Measurements from ENCODE around the gene SEMA5A. TPM values are rescaled to one million over a fixed set of nuclear protein-coding genes. Genes with fewer than 3 reads are reported as not detected.

SEMA5A gene
- total and polyA plus RNA-seq, 2 of the 8 experiments (the other 6 are each of a cell fraction or from before 2014, with no cell fraction given), result 5.3 to 8.9 TPM

- CTCF ChIA-PET (ENCODE audit: partially characterized antibody), result interaction anchor here (1.2 kb wide), 2 partner anchors 45 to 193 kb away, joined by 3 read pairs; no protein-coding TSS in a partner anchor
- TF ChIP-seq POLR2AphosphoS5 (IDR thresholded peaks at IDR 0.05; ENCODE audit: low read depth, low read length) (no peak), SP4 (IDR thresholded peaks at IDR 0.05; ENCODE audit: low read length) (no peak), POLR2A (IDR thresholded peaks at IDR 0.05; ENCODE audit: control extremely low read depth in 1 of 2, low read depth in 2 of 2, low read length in 2 of 2) (no peak), KDM4A (IDR thresholded peaks at IDR 0.05; ENCODE audit: low read depth, low read length, severe bottlenecking) (no peak), SRF (IDR thresholded peaks at IDR 0.05; ENCODE audit: low read depth, low read length) (no peak), CBX5 (IDR thresholded peaks at IDR 0.05; ENCODE audit: low read depth, low read length) (no peak), ZNF274 (IDR thresholded peaks at IDR 0.05; ENCODE audit: borderline replicate concordance, extremely low read depth, low read length) (no peak), RBBP5 (IDR thresholded peaks at IDR 0.05; ENCODE audit: borderline replicate concordance, low read depth, low read length) (no peak), CTBP2 (IDR thresholded peaks at IDR 0.05; ENCODE audit: borderline replicate concordance, insufficient read depth, insufficient read length, low read length) (no peak)
Observed at GRCh38 chr5:9320652-9321051, 225.2 kb downstream of the SEMA5A start.

More at GRCh38 chr5:9320652-9321051, 225.2 kb downstream of the SEMA5A start:
- no peak overlapping the region for H4K8ac ChIP-seq (ENCODE audit: extremely low read depth, insufficient read depth, low read length)
- FAIRE-seq (no peak), DNase-seq (ENCODE audit: low read depth in 1 of 2, low spot score in 2 of 2) (no peak)
- no peak overlapping the region for H4K5ac ChIP-seq (ENCODE audit: insufficient read length, low read depth, low read length)
- no peak overlapping the region for H3K27ac ChIP-seq (ENCODE audit: low read depth, low read length)
- H4K91ac ChIP-seq (replicated peaks; ENCODE audit: insufficient read length, low read length), result no peak overlapping the region
- H3K9me3 ChIP-seq (ENCODE audit: insufficient read depth in 2 of 2, low read depth in 1 of 2, low read length in 1 of 2), result no peaks in the 10 kb centered on the region
- no peaks in the 10 kb centered on the region for H3K4me1 ChIP-seq (replicated peaks in 1 of 4; ENCODE audit: control insufficient read depth in 3 of 4, insufficient read depth in 4 of 4, low read length in 3 of 4)
- no peaks in the 10 kb centered on the region for H3K79me2 ChIP-seq (ENCODE audit: control insufficient read depth in 1 of 2, insufficient read depth in 2 of 2, low read length in 2 of 2)
- no peak overlapping the region for H3K4me2 ChIP-seq (ENCODE audit: insufficient read depth in 1 of 2, low read depth in 2 of 2, low read length in 2 of 2)
- no peak overlapping the region for H2BK120ac ChIP-seq (replicated peaks; ENCODE audit: low read depth, low read length)
- no peak overlapping the region for H2BK20ac ChIP-seq (ENCODE audit: low read length)
- no peak overlapping the region for H3K23ac ChIP-seq (ENCODE audit: insufficient read length)
- no peak overlapping the region for H3K18ac ChIP-seq (ENCODE audit: extremely low read depth, low read length)
- POLR2A ChIA-PET (ENCODE audit: partially characterized antibody), result no interaction called here
- H2BK12ac ChIP-seq (ENCODE audit: low read depth, low read length), result no peak overlapping the region
- no peak overlapping the region for H2AK5ac ChIP-seq (ENCODE audit: low read depth, low read length)
- H3K23me2 ChIP-seq (ENCODE audit: low read depth, low read length), result peaks cover 1% of the 10 kb centered on the region; the same call in 1 of the 2 replicates
- H4K20me1 ChIP-seq (replicated peaks in 1 of 2; ENCODE audit: control insufficient read depth in 1 of 2, insufficient read depth in 2 of 2, low read length in 2 of 2), result no peaks in the 10 kb centered on the region
- no peak overlapping the region for H3K4ac ChIP-seq (replicated peaks; ENCODE audit: insufficient read length, low read depth, low read length)
- 84% methylated on average over 3 of the region's 3 CpGs; no CpG with 5 or more reads in 1 of the 2 experiments for WGBS, 2 experiments (ENCODE audit: extremely low coverage in 1 of 2, insufficient coverage in 1 of 2, insufficient read length in 1 of 2, insufficient replicate concordance in 2 of 2, low coverage in 1 of 2, low lambda C conversion rate in 2 of 2, missing lambda C conversion rate in 1 of 2)
- H3K79me1 ChIP-seq (ENCODE audit: low read depth, low read length), result no peaks in the 10 kb centered on the region
- no peak overlapping the region for H3K14ac ChIP-seq (ENCODE audit: insufficient read length)
- no peak overlapping the region for H2AFZ ChIP-seq (ENCODE audit: low read length)
- no peak overlapping the region for H3K56ac ChIP-seq (replicated peaks; ENCODE audit: insufficient read length, low read depth, low read length)
- H2BK5ac ChIP-seq (ENCODE audit: low read depth, low read length), result no peak overlapping the region
- no peaks in the 10 kb centered on the region for H3K36me3 ChIP-seq (ENCODE audit: control insufficient read depth in 2 of 4, insufficient read depth in 4 of 4, low read length in 3 of 4)
- no peaks in the 10 kb centered on the region for H3K27me3 ChIP-seq (replicated peaks in 1 of 4; ENCODE audit: control insufficient read depth in 3 of 4, extremely low read depth in 1 of 4, insufficient read depth in 3 of 4, low read length in 3 of 4)
- no peak overlapping the region for H3K9ac ChIP-seq (replicated peaks in 1 of 4; ENCODE audit: extremely low read depth in 1 of 4, low read depth in 3 of 4, low read length in 3 of 4)
- H2BK15ac ChIP-seq (ENCODE audit: low read length), result no peak overlapping the region
- no peak overlapping the region for H3K4me3 ChIP-seq (ENCODE audit: extremely low read depth in 1 of 4, insufficient read depth in 2 of 4, low read depth in 3 of 4, low read length in 4 of 4)

All from H1 (cell line).